Upper lobe of right lung (tissue), 1 donor: Measurements from ENCODE around the gene IPO9. TPM values are rescaled to one million over a fixed set of nuclear protein-coding genes. Genes with fewer than 3 reads are reported as not detected.

ENCODE experiments used
- ATAC-seq: fragments of 200-7000 bp; cut with Tn5 transposase; one replicate; pipeline ENCODE4 v1.9.1; 2020; ENCODE audit warnings: mild to moderate bottlenecking, moderate library complexity
- DNase-seq: peaks from one replicate; pipeline ENCODE4 v3.0.0-alpha.2; 2020
- H3K27ac ChIP-seq: fragments of 200-600 bp; one replicate; pipeline ENCODE4 v1.8.0; 2022
- H3K27me3 ChIP-seq: fragments of 200-600 bp; one replicate; pipeline ENCODE4 v1.8.0; 2022; ENCODE audit warnings: mild to moderate bottlenecking
- H3K36me3 ChIP-seq: fragments of 200-600 bp; one replicate; pipeline ENCODE4 v1.8.0; 2022
- H3K4me1 ChIP-seq: fragments of 200-600 bp; one replicate; pipeline ENCODE4 v1.8.0; 2022
- H3K4me3 ChIP-seq: fragments of 200-600 bp; one replicate; pipeline ENCODE4 v1.8.0; 2022; ENCODE audit warnings: mild to moderate bottlenecking
- H3K9me3 ChIP-seq: fragments of 200-600 bp; one replicate; pipeline ENCODE4 v1.8.0; 2022
- intact Hi-C: fragments of 100-400 bp; cut with DNase I; formaldehyde crosslinking; loops from one replicate; pipeline ENCODE4 v1.11.0; 2022
- total RNA-seq: library from RNA; stranded (reverse); fragmentation: NEBNext Ultra II Directional; extraction: Animal tissue kit (Norgen Biotek cat#: 25700); gene quantifications from one replicate; pipeline ENCODE4 v1.2.1, GENCODE V29; 2021
- TF ChIP-seq, protein P1 (sequence below): fragments of 200-600 bp; IDR thresholded peaks from one replicate; pipeline ENCODE4 v1.8.0; 2022; ENCODE audit warnings: antibody characterized with exemption
- donor health status: DM: no; HTN: yes; CAD: no; lungs with severe emphysema.

IPO9 gene
- total RNA-seq, 1 donor from 2014 or later = 44.5 TPM

DNA sequence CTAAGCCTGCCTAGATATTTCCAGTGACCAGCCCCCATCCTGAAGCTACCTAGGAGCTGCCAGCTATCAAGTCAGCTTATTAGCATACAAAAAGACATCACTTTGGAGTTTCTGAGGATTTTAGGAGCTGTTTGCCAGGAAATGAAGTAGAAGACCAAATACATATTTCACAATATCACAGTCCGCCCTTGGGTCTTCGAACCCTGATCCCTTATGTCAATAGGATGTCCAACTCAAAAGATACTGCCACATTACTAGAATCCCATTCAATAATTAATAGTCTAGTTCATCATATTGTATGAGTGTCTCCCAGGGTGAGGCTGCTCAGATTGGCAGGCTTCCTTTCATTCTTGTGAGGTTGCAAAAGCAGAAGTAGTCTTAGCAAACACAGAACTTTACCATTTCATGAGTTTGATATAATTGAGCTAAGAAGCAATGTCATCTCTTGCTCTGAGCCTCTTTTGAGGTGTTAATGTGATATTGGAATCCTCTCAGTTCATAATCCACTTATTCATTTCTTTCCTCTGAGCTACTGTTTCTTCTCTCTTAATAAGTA is 13.6 kb downstream of the IPO9 start:
- H3K9me3 ChIP-seq = no peaks in the 10 kb centered on the region
- intact Hi-C loops = no loop called here
- no peak overlapping the region for H3K27ac ChIP-seq
- ATAC-seq (peak; percentile 32), DNase-seq (no peak)
- H3K4me3 ChIP-seq = no peak overlapping the region
- H3K36me3 ChIP-seq = peaks cover 3% of the 10 kb centered on the region
- no peaks in the 10 kb centered on the region for H3K27me3 ChIP-seq
- H3K4me1 ChIP-seq = no peaks in the 10 kb centered on the region
- TF ChIP-seq, protein P1, sequence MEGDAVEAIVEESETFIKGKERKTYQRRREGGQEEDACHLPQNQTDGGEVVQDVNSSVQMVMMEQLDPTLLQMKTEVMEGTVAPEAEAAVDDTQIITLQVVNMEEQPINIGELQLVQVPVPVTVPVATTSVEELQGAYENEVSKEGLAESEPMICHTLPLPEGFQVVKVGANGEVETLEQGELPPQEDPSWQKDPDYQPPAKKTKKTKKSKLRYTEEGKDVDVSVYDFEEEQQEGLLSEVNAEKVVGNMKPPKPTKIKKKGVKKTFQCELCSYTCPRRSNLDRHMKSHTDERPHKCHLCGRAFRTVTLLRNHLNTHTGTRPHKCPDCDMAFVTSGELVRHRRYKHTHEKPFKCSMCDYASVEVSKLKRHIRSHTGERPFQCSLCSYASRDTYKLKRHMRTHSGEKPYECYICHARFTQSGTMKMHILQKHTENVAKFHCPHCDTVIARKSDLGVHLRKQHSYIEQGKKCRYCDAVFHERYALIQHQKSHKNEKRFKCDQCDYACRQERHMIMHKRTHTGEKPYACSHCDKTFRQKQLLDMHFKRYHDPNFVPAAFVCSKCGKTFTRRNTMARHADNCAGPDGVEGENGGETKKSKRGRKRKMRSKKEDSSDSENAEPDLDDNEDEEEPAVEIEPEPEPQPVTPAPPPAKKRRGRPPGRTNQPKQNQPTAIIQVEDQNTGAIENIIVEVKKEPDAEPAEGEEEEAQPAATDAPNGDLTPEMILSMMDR = no peak

DNA sequence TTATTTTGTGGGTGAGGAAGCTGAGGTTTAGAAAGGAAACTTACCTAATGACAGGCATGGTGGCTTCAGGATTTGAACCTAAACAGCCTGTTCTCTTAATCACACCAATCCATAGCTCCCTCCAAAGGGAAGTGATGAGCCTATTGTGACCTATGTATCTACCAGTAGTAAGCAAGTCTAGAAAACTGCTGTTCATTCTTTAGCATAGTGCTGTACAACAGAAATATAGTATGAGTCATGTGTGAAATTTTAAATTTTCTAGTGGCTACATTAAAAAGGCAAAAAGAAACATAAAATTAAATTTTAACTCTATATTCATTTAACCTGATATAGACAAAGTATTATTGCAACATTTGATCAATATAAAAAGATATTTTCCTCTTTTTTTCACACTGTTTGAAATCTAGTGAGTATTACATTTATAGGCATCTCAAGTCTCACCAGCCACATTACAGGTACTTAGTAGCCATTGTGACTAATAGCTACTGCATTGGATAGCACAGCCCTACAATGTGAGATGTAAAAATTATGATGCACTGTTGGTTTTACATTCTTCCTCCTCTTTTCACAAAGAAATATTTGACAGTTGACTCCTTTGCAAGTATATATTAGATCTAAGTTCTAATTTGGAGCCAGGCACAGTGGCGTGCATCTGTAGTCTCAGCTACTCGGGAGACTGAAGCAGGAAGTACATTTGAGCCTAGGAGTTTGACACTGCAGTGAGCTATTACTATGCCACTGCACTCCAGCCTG is 16.6 kb downstream of the IPO9 start:
- Histone ChIP-seq H3K36me3 (peaks cover 22% of the 10 kb centered on the region), H3K4me3 (no peak overlapping the region), H3K4me1 (peaks cover 11% of the 10 kb centered on the region), H3K27me3 (no peaks in the 10 kb centered on the region), H3K9me3 (no peaks in the 10 kb centered on the region), H3K27ac (no peak overlapping the region)
- TF ChIP-seq, protein P1 = no peak
- no peak for DNase-seq
- intact Hi-C loops = no loop called here
- ATAC-seq = no peak

DNA sequence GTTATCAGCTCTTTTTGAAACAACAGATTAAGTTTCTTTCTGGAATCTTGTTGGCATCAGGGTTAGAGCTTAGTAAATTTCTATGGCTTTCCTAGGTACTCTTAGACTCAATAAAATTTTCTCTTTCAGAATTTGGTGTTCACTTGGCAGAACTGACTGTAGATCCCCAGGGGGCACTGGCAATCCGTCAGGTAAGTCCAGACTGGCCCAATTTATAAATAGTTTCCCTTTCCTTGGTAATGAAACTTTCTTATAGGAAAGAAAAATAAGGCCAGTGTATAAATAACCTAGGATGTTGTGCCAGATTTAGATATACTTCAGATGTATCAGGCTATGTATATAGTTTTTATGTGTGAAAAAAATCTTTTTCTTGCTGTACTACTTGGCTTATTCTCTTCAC is 18.2 kb downstream of the IPO9 start:
- H3K4me3 ChIP-seq = no peak overlapping the region
- no peak overlapping the region for H3K27ac ChIP-seq
- DNase-seq (no peak), ATAC-seq (no peak)
- intact Hi-C loops = no loop called here
- H3K36me3 ChIP-seq = peaks cover 35% of the 10 kb centered on the region
- H3K9me3 ChIP-seq = no peaks in the 10 kb centered on the region
- TF ChIP-seq, protein P1 = no peak
- no peaks in the 10 kb centered on the region for H3K27me3 ChIP-seq
- peaks cover 15% of the 10 kb centered on the region for H3K4me1 ChIP-seq

DNA sequence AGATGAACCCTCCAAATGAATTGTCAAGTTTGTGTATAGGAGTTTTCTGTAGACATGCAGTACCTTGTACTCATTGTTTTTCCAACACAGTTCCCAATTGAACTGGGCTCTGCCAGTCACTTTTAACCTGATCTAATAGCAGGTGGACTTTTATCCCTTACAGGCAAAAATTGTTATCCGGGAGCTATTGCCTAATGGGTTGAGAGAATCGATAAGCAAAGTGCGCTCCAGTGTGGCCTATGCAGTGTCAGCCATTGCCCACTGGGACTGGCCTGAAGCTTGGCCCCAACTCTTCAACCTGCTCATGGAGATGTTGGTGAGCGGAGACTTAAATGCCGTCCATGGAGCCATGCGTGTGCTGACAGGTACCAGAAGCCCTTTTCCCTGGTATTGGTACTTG is 19.3 kb downstream of the IPO9 start:
- TF ChIP-seq, protein P1 = no peak
- intact Hi-C loops = no loop called here
- DNase-seq = no peak
- H3K4me1 ChIP-seq = peaks cover 15% of the 10 kb centered on the region
- no peak overlapping the region for H3K27ac ChIP-seq
- ATAC-seq = no peak
- no peaks in the 10 kb centered on the region for H3K9me3 ChIP-seq
- H3K36me3 ChIP-seq = peaks cover 46% of the 10 kb centered on the region
- H3K27me3 ChIP-seq = no peaks in the 10 kb centered on the region
- H3K4me3 ChIP-seq = no peak overlapping the region

DNA sequence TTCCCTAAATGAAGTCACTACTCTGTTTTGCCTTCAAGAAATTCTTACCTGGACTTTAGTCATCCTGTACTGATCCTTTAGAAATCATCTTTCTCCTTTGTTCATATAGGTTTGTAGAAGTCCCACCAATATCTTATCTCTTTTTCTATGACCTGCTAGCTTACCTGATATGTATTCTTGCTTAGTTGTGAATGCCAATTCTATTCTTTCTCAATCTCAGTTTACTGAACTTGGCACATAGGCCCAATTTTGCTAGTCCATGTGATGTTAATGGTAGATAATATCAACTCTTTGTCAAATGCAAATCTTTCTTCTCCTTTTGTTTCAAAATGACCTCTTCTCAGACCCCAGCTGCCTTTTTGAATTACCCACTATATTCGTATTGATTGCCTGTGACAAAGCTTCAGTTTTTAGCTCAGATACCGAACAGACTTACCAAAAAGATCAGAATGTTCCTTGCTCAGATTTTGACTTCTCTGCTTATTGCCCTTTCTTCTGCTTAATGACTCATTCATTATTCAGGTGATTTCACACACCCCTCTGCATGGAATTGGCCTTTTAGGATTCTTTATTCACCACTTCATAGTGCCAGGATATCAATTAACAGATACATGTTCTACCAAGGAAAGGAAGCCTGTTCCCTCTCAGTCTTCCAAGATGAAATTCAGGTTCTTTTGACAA is 20.6 kb downstream of the IPO9 start:
- DNase-seq = no peak
- Histone ChIP-seq H3K27ac (peak overlapping the region; percentile 59), H3K36me3 (peaks cover 59% of the 10 kb centered on the region), H3K27me3 (no peaks in the 10 kb centered on the region), H3K4me1 (peaks cover 15% of the 10 kb centered on the region), H3K4me3 (no peak overlapping the region), H3K9me3 (no peaks in the 10 kb centered on the region)
- intact Hi-C loops = no loop called here
- TF ChIP-seq, protein P1 = no peak
- no peak for ATAC-seq
